Large intestine (tissue), 3 donors: ENCODE results near the gene NUP214. TPM values are rescaled to one million over a fixed set of nuclear protein-coding genes. Genes with fewer than 3 reads are reported as not detected.
"Not testable (repeated sequence)": the region's sequence is repeated elsewhere in the genome, so short reads cannot be mapped to it uniquely, and the experiment has no call there.

ENCODE experiments used
- DNase-seq, 2 donors: peaks; one replicate each; pipeline versions ENCODE4 v3.0.0 to v3.0.0-alpha.2; 2013
- H3K27ac ChIP-seq: one replicate; pipeline ENCODE4 v1.5.1; 2013; ENCODE audit warnings: low read length
- H3K27me3 ChIP-seq: 2 replicates; pipeline ENCODE4 v1.6.1; 2013; ENCODE audit warnings: low read length; ENCODE audit not compliant: control insufficient read depth, insufficient read depth
- H3K36me3 ChIP-seq: 2 replicates; pipeline ENCODE4 v1.6.1; 2013; ENCODE audit warnings: low read length; ENCODE audit not compliant: control insufficient read depth, insufficient read depth
- H3K4me1 ChIP-seq: one replicate; pipeline ENCODE4 v1.6.1; 2013; ENCODE audit warnings: low read length; ENCODE audit not compliant: control insufficient read depth, insufficient read depth
- H3K4me3 ChIP-seq: one replicate; pipeline ENCODE4 v1.5.1; 2013; ENCODE audit warnings: low read length
- H3K9me3 ChIP-seq: one replicate; pipeline ENCODE4 v1.6.1; 2013; ENCODE audit warnings: mild to moderate bottlenecking, low read depth, low read length, moderate library complexity; ENCODE audit not compliant: control insufficient read depth
- WGBS: methylation state at CpG from one replicate; pipeline ENCODE4 v1.1.5; 2013; ENCODE audit warnings: low lambda C conversion rate; ENCODE audit not compliant: insufficient coverage; 5-methylcytosine and 5-hydroxymethylcytosine counted together
- polyA plus RNA-seq: library from polyadenylated mRNA; unstranded; fragments of 120-200 nt; gene quantifications from one replicate; pipeline ENCODE4 v1.2.1, GENCODE V29; 2013

NUP214 gene
- polyA plus RNA-seq, 1 donor: 29.1 TPM

GRCh38 chr9:131178926-131179325 lies 53.5 kb downstream of the NUP214 start:
- no peak for DNase-seq
- Histone ChIP-seq H3K27ac (no peak overlapping the region), H3K4me3 (no peak overlapping the region), H3K27me3 (no peaks in the 10 kb centered on the region), H3K9me3 (no peaks in the 10 kb centered on the region), H3K36me3 (peaks cover 65% of the 10 kb centered on the region), H3K4me1 (peaks cover 5% of the 10 kb centered on the region)
- WGBS: no CpG with 5 or more reads among the region's 1 CpG

GRCh38 chr9:131179561-131180219 lies 54.3 kb downstream of the NUP214 start:
- no peak overlapping the region for H3K27ac ChIP-seq
- H3K4me3 ChIP-seq: no peak overlapping the region
- peak in 1 of 2 donors; percentile 5 for DNase-seq
- peaks cover 60% of the 10 kb centered on the region for H3K36me3 ChIP-seq
- H3K4me1 ChIP-seq: peaks cover 5% of the 10 kb centered on the region
- 90% methylated on average over 2 of the region's 4 CpGs for WGBS
- H3K9me3 ChIP-seq: no peaks in the 10 kb centered on the region
- no peaks in the 10 kb centered on the region for H3K27me3 ChIP-seq

GRCh38 chr9:131180454-131180853 lies 55.1 kb downstream of the NUP214 start:
- H3K4me1 ChIP-seq: peaks cover 5% of the 10 kb centered on the region
- H3K27me3 ChIP-seq: no peaks in the 10 kb centered on the region
- H3K4me3 ChIP-seq: no peak overlapping the region
- H3K27ac ChIP-seq: no peak overlapping the region
- no peaks in the 10 kb centered on the region for H3K9me3 ChIP-seq
- H3K36me3 ChIP-seq: peaks cover 56% of the 10 kb centered on the region
- DNase-seq: peak; percentile 25 to 26
- WGBS: 70% methylated on average over 2 of the region's 6 CpGs

- DNase-seq: no peak
- H3K4me3 ChIP-seq: no peak overlapping the region
- no peak overlapping the region for H3K27ac ChIP-seq
- peaks cover 52% of the 10 kb centered on the region for H3K36me3 ChIP-seq
- H3K27me3 ChIP-seq: no peaks in the 10 kb centered on the region
- 89% methylated on average over 5 of the region's 6 CpGs for WGBS
- H3K9me3 ChIP-seq: no peaks in the 10 kb centered on the region
- H3K4me1 ChIP-seq: peaks cover 5% of the 10 kb centered on the region
Observed at GRCh38 chr9:131181091-131181681, 55.8 kb downstream of the NUP214 start.

- Histone ChIP-seq H3K4me3 (no peak overlapping the region), H3K27ac (no peak overlapping the region), H3K4me1 (peaks cover 4% of the 10 kb centered on the region), H3K27me3 (no peaks in the 10 kb centered on the region), H3K9me3 (no peaks in the 10 kb centered on the region), H3K36me3 (peaks cover 45% of the 10 kb centered on the region)
- 100% methylated on average over 1 of the region's 3 CpGs for WGBS
- DNase-seq: no peak
Observed at GRCh38 chr9:131185924-131186323, 60.5 kb downstream of the NUP214 start.

DNA sequence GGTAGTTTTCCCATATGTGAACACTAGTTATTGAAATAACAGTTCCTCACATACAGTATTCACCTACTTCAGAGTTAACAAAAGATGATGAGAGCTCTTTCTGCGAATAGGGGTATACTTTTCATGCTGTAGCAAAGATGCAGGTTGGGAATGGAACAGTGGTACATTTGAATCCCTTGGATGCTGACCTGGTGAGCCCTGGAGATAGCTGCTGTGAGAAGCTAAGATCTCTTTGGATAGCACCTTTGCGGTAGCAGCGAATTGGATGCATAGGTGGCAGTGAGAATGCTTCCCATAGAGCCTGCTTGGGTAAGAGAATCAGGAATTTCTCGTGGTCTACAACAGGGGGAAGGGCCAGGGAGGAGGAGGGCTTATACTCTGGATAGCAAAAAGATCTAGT lies 61.2 kb downstream of the NUP214 start:
- Histone ChIP-seq H3K27ac (no peak overlapping the region), H3K4me3 (no peak overlapping the region), H3K4me1 (no peaks in the 10 kb centered on the region), H3K9me3 (no peaks in the 10 kb centered on the region), H3K36me3 (peaks cover 43% of the 10 kb centered on the region), H3K27me3 (no peaks in the 10 kb centered on the region)
- DNase-seq: no peak
- no CpG with 5 or more reads among the region's 4 CpGs for WGBS

DNA sequence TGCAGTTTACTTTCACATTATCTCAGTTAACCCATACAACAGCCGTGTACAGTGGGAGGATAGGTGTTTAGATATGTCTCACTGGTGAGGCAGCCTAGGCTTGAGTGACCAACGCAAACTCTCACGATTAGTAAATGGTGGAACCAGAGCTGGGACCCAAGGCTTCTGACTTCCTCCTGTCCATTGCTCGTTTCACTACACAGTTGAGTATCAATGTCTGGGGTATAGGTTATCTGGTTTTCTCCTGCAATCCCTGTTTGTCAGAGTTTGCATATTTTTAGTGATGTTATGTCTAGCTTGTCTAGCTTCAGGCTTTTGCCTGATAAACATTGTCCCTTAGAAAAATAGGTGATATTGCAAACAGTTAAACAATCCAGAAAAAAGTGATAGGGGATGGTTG lies 62.6 kb downstream of the NUP214 start:
- 100% methylated on average over 1 of the region's 4 CpGs for WGBS
- H3K27ac ChIP-seq: no peak overlapping the region

GRCh38 chr9:131188976-131189375 lies 63.6 kb downstream of the NUP214 start:
- H3K36me3 ChIP-seq: peaks cover 48% of the 10 kb centered on the region
- H3K27ac ChIP-seq: no peak overlapping the region
- H3K27me3 ChIP-seq: no peaks in the 10 kb centered on the region
- no peaks in the 10 kb centered on the region for H3K4me1 ChIP-seq
- DNase-seq: no peak
- no peaks in the 10 kb centered on the region for H3K9me3 ChIP-seq
- no peak overlapping the region for H3K4me3 ChIP-seq
- 100% methylated on average over 2 of the region's 3 CpGs for WGBS

More for the DNA sequence above, 62.6 kb downstream of the NUP214 start:
- no peaks in the 10 kb centered on the region for H3K4me1 ChIP-seq
- no peaks in the 10 kb centered on the region for H3K27me3 ChIP-seq
- peaks cover 45% of the 10 kb centered on the region for H3K36me3 ChIP-seq
- H3K4me3 ChIP-seq: no peak overlapping the region
- no peak for DNase-seq
- no peaks in the 10 kb centered on the region for H3K9me3 ChIP-seq

DNA sequence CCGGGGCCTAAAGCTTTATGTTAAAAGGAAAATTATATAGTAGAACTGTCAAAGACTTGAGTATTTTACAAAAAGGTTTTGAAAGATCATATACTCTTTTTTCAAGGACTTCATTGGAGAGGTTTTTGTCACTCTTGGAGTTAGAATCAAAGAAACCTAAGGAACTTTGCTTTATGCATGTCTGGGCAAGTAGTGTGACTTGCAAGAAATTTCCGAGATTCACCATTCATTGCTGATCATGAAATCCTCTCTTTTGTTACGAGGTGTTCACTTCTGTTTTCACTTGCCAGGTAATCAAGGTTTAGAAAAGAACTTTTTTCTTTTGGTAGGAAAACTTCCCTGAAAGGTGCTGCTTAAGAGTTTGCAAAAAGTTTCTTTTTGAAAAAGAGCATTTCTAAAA lies 64.8 kb downstream of the NUP214 start:
- Histone ChIP-seq H3K36me3 (peaks cover 51% of the 10 kb centered on the region), H3K27ac (no peak overlapping the region), H3K4me1 (no peaks in the 10 kb centered on the region), H3K9me3 (no peaks in the 10 kb centered on the region), H3K4me3 (no peak overlapping the region), H3K27me3 (no peaks in the 10 kb centered on the region)
- no peak for DNase-seq
- 89% methylated on average over 2 of the region's 3 CpGs for WGBS

DNA sequence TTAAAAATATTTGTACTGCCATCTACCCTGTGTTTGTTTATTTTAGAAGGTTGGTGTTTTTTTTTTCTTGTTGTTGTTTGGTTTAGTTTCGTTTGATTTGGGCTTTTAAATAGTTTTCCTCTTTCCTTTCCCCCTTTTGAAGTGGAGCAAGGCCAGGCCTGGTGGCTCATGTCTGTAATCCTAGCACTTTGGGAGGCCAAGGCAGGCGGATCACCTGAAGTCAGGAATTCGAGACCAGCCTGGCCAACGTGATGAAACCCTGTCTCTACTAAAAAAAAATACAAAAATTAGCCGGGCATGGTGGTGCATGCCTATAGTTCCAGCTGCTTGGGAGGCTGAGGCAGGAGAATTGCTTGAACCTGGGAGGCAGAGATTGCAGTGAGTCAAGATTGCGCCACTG lies 65.6 kb downstream of the NUP214 start:
- 90% methylated on average over 2 of the region's 6 CpGs for WGBS
- not testable (repeated sequence) for H3K9me3 ChIP-seq, H3K27ac ChIP-seq, H3K4me1 ChIP-seq, DNase-seq, H3K27me3 ChIP-seq, H3K4me3 ChIP-seq
- peaks cover 49% of the 10 kb centered on the region for H3K36me3 ChIP-seq

- Histone ChIP-seq H3K9me3 (no peaks in the 10 kb centered on the region), H3K27ac (no peak overlapping the region), H3K36me3 (peaks cover 49% of the 10 kb centered on the region), H3K27me3 (no peaks in the 10 kb centered on the region), H3K4me1 (no peaks in the 10 kb centered on the region), H3K4me3 (no peak overlapping the region)
- DNase-seq: no peak
- WGBS: no CpG with 5 or more reads among the region's 3 CpGs
Observed at GRCh38 chr9:131191857-131192256, 66.5 kb downstream of the NUP214 start.
